NCI-H446 treated with DMSO at 0.1 percent for 48 hours (cell line): ENCODE measurements around the gene SELENOS.

Experiments used
- DNase-seq: peaks from one replicate; lab custom pipeline; 2025; lab: John Stamatoyannopoulos, UW

SELENOS gene

DNA sequence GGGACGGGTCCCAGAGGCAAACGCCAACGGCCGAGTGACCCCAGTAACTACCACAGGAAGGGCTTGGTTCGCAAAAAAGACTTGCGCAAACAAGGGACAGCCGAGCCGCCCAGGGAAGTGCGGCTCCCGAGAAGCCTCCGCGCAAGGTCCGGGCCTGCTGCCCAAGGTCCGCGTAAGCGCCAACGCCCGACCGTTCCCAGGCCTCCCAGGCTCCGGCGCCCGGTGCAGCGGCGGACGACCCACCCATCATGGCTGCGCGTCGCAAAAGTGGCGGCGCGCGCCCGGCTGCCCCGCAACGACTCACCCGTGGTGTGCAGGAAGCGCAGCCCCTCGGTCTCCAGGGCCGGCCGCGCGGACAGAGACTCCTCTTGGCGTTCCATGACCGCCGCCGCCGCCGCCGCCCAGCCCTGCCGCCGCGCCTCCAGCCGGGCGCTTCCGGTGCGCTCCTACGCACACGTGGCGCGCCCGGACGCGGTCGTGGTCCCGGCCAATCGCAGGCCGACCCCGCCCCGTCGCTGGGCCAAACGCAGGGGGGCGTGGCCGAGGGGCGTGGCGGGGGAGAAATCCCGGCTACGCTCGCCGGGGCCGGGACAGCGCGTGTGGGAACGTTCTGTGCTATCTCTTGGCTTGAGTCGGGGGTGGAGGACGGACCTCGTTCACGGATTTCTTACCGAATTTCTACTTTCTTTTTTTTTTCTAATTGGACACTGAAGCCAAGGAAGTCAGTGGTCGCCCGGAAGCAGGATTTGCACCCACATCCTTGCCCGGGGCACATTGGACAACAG is at the start of gene SELENOS:
Gene SELENOS (minus strand): TSS at position 448 of the 785 bp plus-strand sequence. CDS start 68 bp downstream, at position 380.
- DNase-seq = peak; percentile 45

DNA sequence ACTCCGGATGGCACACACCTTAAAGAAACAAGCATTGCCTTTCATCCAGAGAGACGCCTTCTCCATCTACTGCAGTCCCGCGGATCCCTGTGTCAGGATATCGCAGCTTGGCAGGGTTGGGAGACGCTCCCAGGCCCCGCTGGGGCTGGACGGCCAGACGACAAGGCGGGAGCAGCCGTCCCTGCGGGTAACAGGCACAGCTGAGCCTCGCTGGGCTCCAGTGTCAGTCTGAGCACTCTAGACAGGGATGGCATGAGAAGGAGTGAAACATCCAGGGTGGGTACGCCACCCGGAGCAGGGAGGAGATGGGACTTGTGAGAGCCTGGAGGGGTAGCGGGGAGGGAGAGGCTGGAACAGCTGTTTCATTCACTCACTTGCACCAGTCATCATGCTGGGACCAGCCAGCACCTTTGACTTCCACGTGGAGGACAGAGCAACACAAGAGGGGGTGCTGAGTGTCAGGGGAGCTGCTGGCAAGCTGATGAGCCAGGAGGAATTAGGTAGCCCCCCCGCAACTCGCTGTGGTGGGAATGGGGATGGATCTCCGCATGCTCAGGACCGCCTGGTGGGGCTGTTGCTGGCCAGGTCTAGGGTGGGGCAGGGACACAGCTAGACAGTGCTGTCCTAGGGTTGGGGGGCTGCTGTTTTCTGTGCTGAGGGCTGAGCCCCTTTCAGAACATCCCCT is 49.3 kb upstream of the SELENOS start:
- DNase-seq = no peak

DNA sequence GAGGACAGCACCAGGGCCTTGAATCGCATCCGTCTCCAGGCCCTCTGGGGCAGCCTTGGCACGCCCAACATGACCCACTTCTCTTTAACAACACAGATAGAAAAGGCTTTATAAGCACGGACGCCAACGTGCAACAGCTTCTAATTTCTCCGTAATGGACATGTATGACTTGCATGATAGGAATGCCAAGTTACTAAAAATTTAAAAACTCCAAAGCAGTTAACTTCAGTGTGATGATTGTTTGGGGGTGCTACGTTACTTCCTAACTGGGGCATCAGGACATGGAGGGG is 48.7 kb upstream of the SELENOS start:
- DNase-seq = no peak

DNA sequence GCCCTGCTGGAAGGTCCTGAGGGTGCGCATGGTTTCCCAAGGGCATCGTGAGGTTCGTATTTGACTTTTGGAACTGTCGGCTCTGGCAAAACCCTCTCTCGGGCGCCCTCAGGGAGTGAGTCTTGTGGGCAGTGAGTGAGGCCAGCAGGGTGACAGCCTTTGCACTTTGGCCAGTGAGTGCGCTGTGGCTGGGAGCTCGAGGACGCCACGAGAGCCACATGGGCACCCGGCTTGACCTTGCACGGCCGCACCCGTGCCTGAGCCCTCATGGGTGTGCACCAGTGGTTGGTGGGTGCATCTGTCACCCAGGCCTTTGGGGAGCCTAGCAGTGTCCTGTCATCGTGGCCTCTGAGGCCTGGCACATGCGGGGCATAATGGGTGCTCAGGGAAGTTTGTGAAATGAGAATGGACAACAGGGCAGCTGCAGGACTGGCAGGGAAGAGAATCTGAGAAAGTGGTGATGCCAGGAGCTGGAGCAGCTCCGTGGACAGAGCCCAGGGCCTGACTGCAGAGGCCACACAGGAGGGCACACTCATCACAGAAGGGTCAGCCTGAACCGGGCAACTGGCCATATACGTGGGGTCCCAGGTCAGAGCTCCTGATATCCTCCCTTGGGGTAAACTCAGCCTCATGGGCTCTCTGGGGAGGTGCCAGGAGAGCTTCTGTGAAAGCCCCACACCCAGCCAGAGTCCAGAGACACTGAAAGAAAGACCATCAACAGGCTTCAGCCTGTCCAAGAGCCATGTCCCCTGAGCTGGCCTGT is 48.2 kb upstream of the SELENOS start:
- no peak for DNase-seq

DNA sequence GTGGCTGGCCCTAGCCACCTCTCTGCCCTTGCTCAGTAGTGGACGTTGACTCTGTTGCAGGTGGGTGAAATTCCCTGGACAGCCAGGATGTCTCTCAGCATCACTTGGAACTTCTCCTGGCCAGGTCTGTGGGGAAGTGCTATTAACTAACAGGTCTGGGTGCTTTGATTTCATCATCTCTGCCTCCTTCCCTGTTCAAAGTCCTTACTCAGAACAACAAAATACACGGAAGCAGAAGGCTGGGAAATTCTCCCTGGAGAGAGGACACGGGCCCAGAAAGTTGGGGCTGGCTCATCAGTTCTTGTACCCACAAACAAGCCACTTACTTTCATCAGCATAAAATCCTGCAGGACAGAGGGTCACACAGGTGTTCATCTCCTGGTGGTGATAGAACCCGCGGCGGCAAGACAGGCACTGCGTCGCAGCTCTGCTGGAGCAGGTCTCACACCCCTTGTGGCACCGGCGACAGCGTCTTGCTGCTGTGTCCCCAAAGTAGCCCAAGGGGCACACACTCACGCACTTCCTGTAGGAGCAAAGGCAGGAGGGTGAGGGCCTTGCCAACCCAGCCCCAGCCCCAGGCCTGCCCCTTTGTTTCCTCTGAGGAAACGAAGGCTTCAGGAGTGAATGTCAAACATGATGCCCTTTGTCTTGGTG is 47.4 kb upstream of the SELENOS start:
- no peak for DNase-seq

- DNase-seq = no peak
These were observed 46.7 kb upstream of the SELENOS start for GRCh38 chr15:101323793-101324523.

GRCh38 chr15:101322854-101323477 is 45.7 kb upstream of the SELENOS start:
- no peak for DNase-seq

DNA sequence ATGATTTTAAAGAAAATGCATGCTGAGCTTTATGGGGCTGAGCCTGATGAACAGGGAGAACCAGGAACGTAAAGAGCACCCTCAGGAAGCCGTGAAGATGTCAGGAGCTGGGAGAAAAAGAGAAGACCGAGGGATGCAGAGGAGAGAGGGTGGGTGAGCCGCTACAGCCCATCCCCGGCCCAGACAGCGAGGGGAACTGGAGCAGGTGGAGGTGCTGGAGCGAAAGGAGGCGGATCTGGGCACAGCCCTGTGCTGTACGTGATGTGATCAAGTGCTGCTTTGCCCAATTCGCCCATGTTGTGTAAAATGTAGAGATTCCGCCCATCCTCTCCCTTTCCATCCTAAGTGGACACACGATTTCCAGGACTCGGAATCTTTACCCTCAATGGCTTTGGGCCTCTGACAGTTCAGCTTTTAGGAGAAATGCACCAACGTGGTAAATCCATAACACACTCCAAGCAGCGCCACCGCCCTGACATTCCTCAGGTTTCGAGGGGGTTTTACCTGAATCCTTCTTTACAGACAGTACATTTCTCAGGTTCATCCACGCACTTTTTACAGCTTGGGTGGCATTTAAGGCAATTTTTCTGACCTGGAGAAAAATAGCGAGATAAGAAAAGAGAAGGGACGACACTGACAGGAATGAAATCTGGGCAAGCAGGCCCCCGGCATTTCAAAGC is 44.9 kb upstream of the SELENOS start:
- DNase-seq = no peak

DNA sequence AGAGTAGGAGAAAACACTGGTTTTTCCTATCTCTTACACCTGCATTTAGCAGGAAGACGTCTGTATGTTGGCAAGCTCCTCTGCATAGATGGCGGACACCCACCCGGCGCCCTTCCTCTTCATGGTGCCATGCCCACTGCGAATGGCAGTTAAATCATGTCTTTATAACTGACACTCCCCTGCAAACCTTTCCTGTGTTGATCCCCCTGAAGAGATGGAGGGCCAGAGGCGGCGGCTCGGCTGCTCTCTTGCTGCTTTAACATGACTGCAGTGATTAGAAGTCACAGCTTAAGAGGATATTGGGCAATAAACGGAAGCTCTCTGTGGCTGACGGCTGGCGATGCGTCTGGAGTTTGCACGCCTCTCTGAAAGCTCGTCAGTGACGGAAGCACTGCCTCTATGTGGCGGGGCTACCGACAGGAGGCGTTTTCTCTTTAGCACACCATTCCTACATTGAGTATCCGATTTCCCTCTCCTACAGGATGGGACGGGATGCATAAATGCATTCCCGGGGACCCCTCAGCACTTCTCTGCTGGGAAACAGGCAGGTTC is 43.3 kb upstream of the SELENOS start:
- no peak for DNase-seq

DNA sequence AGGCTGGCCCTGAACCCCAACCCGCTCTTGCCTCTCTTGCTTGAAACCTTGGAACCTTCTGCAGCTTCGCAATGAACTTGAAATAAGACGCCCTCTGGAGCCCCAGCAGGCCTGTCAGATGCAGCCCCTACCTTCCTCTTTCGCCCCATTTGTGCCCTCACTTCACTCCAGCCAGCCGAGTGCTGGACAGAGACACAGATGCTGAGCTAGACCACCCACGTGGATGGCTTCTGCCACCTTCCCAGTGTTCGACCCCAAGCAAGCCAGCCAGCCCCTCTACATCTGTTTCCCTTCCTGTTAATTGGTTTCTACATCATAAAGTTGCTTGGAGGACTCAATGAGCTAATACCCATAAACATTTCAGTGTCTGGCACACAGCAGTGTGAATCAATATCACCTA is 41.6 kb upstream of the SELENOS start:
- no peak for DNase-seq

DNA sequence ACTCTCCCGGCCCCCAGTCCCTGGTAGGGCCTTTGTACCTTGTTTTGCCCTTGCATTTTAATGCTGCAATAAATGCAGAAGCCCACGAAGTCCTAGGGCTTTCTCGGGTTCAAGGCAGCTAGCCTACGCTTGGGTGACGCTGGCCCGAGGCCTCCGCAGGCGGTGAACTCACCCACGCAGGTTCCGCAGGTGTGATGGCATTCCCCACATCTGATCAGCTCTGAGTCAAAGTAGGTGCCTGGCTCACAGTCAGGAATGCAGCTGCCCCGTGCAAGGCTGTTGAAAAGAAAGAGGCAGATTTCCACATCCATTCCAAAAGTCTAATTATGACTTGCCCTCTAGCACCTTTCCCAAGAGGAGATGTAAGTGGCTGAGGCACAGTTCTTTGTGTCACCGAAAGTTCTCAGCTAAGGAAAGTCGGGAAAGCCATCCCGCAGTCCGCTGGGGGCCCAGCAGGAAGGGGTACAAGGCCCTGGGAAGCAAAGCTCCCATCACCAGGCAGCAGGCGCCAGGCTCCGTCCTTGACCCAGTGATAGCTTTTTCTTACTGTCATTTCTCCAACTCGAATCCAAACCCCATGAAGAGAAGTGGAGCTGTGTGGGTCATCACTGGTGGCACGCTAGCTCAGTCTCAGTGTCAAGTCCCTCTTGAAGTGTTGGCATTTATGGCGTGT is 41.0 kb upstream of the SELENOS start:
- no peak for DNase-seq

DNA sequence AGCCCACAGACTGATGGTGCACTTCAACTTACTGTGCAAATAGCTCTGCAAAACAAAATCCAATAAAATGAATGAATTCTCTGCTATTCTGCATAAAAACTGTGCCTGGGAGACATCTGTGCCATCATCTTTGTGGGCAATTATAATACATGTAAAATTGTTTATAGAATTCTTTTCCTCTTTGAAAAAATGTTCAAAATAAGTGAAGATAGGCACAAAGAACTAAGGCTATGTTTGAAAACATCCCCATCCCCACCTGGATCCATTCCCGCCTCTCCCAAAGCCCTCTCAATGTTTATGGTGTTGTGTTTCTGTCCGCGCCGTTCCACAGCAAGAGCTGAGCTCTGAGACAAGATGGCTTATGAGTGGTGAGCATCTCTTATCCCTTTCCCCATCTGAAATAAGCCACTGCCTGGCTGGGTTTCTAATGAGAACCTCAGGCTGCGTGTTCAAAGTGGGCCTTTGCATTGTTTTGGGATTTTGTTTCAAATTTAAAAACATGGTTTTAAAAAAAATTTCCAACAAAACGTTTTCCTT is 40.1 kb upstream of the SELENOS start:
- no peak for DNase-seq

DNA sequence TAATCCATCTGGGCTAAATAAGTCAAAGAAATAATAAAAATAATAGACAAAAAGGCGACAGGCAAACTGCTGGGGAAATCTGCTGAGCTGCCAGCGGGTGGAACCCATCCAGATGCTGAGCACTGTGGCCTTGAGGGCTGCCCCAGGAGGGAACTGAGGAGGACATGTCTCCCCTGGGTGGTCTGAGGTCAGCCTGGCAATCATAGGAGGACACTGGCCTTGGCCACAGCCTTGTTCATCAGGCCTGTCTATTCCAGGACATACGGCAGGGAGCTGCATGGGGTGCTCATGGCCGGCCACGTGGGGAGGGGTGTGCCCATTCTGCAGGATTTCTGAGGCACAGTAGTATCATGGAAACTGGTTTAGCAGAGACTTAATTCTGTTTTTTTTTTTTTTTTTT is 39.2 kb upstream of the SELENOS start:
- DNase-seq = no peak

- DNase-seq = no peak
These were observed 38.5 kb upstream of the SELENOS start for GRCh38 chr15:101315736-101316135.

- DNase-seq = no peak
These were observed 37.2 kb upstream of the SELENOS start for GRCh38 chr15:101314336-101315125.

DNA sequence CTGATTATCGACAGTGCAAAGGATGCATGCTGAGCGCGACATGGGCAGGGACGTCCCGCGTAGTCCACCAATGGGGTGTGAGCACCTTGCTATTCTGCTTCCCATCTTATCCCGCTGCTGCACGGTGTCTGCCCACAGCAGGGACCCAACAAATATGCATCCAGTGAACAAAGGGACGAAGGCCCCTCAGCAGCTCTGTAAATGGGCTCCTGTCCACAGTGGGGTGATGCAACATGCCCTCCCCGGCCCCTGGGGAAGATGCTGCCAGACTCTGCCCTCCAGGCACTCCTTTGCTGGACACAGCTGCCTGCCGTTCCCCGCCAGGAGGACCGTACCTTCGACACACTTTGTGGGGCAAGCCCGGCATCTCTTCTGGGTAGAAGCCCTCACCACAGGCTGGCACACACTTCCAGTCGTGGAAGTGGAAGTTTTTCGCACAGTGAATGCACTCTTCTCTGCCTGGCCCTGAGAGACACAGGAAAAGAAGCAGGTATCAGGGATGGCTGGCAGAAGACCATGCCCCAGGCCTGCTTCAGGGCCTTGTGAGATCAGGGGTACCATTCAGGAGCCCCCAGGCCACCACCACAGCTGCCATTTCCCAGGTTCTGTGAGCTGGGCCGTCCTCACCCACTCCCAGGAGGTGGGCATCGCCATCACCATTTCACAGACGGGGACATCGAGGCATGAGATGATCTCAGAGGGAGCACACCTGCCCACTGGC is 35.9 kb upstream of the SELENOS start:
- DNase-seq = no peak

DNA sequence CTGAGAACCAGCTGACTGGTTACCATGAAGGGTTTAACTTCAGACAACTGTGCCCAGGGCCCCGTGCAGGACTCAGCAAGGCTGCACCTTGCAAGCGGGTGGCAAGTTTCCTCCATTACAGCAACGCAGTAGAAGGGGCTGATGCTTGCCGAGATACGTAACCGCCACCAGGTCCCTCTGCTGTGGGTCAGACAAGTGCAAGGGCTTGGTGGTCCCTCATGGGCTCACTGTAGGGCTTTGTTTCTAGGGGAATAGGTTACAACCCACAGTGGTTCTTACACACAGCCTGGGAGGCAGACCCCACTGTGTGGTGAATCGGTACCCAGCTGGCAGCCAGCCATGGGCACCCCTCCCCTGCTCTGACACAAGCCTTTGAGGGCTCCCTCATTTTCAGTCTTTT is 33.2 kb upstream of the SELENOS start:
- DNase-seq = no peak

DNA sequence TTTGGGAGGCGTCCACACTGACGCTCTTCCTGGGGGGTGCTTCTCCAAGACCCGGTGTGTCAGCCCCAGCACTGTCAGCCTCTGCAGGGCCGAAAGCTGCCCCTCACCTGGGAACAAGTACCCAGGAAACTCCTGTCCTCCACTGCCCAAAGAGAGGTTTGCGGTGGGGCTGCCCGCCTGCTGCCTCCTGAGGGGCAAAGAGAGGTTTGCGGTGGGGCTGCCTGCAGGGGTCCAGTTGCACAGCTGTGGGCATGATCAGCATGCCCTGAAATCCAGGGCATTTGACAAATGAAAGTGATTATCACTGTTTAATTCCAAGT is 32.8 kb upstream of the SELENOS start:
- DNase-seq = no peak
